Adrenal gland (tissue), 12 donors: Measurements from ENCODE around the gene MYEF2. TPM values are rescaled to one million over a fixed set of nuclear protein-coding genes. Genes with fewer than 3 reads are reported as not detected.

ENCODE experiments used
- DNase-seq, 7 donors: peaks; one replicate each; pipeline ENCODE4 v3.0.0-alpha.2; 2019 to 2020
- H3K27ac ChIP-seq, 5 donors: fragments of 200-600 bp; sonication (generic) in 4 of 5; 1 replicate in 3 of 5; 2 replicates in 2 of 5; pipeline versions ENCODE4 v1.5.1 to v1.8.0; 2016 to 2020; ENCODE audit warnings: mild to moderate bottlenecking in 1 of 5
- H3K27me3 ChIP-seq: fragments of 200-600 bp; 2 replicates; pipeline ENCODE4 v1.8.0; 2021
- H3K36me3 ChIP-seq, 2 donors: fragments of 200-600 bp; replicated peaks in 1 of 2; 1 replicate in 1 of 2; 2 replicates in 1 of 2; pipeline versions ENCODE4 v1.5.1 to v1.8.0; 2018 to 2022
- H3K4me1 ChIP-seq, 2 donors: fragments of 200-600 bp; replicated peaks in 1 of 2; 1 replicate in 1 of 2; 2 replicates in 1 of 2; pipeline versions ENCODE4 v1.5.1 to v1.8.0; 2018 to 2021
- H3K4me3 ChIP-seq, 4 donors: fragments of 200-600 bp; sonication (generic) in 3 of 4; one replicate each; pipeline ENCODE4 v1.5.1; 2016 to 2018
- H3K9me3 ChIP-seq, 3 donors: fragments of 200-600 bp; sonication (generic) in 1 of 3; replicated peaks in 1 of 3; 1 replicate in 2 of 3; 2 replicates in 1 of 3; pipeline versions ENCODE4 v1.5.1 to v1.8.0; 2016 to 2021
- POLR2A ChIP-seq, 2 donors: fragments of 450-650 bp; IDR thresholded peaks; one replicate each; pipeline ENCODE4 v1.6.1; 2017; ENCODE audit warnings: antibody characterized with exemption in 2 of 2, mild to moderate bottlenecking in 2 of 2, moderate library complexity in 1 of 2
- WGBS, 4 donors: extraction: QIAGEN DNeasy Blood & Tissue Kit in 2 of 4; methylation state at CpG; one replicate each; pipeline versions ENCODE4 v1.1.5 to v1.1.7; 2013 to 2017; 5-methylcytosine and 5-hydroxymethylcytosine counted together
- intact Hi-C, 2 donors: fragments of 100-400 bp; cut with DNase I; formaldehyde crosslinking; loops; one replicate each; pipeline versions ENCODE4 v1.14.1 to v1.15.0; 2022 to 2023
- polyA plus RNA-seq, 3 donors: library from polyadenylated mRNA; stranded (reverse); fragments of 200-250 nt in 2 of 3; fragments of 350-450 nt in 1 of 3; fragmentation: Illumina TruSeq in 1 of 3; extraction: RNeasy Lipid Tissue Mini Kit (QIAGEN cat#74804) in 1 of 3; gene quantifications; one replicate each; pipeline ENCODE4 v1.2.3, GENCODE V29; 2013 to 2014
- total RNA-seq, 9 donors: library from RNA; depleted of rRNA in 4 of 9; stranded (reverse); fragments of >200 nt in 4 of 9; fragments of 120-200 nt in 1 of 9; fragmentation: NEBNext Ultra II Directional in 1 of 9; extraction: Animal tissue kit (Norgen Biotek cat#: 25700) in 1 of 9; gene quantifications; one replicate each; pipeline versions ENCODE4 v1.1.0 to v1.2.4, GENCODE V29; 2013 to 2023
- TF ChIP-seq, protein P1 (sequence below), 6 experiments: fragments of 450-650 bp in 4 of 6; fragments of 200-600 bp in 2 of 6; sonication (generic) in 1 of 6; IDR thresholded peaks; 1 replicate in 5 of 6; 2 replicates in 1 of 6; pipeline versions ENCODE4 v1.5.1 to v1.8.0; 2016 to 2021; ENCODE audit warnings: antibody characterized with exemption in 6 of 6, mild to moderate bottlenecking in 2 of 6, moderate library complexity in 1 of 6
- donor health status: healthy with polysubstance abuse.
- donor health status: Bipolar disorder and iron deficiency.
- donor health status: DM: yes; HTN: yes; CAD: no.
- donor health status: DM: no; HTN: no; CAD: no.
- donor health status: DM: no; HTN: no; CAD: no.
- donor health status: DM: yes; HTN: yes; CAD: no.

Gene MYEF2
- total and polyA plus RNA-seq, 12 donors: 5.9 to 57.0 (median 35.2) TPM

DNA sequence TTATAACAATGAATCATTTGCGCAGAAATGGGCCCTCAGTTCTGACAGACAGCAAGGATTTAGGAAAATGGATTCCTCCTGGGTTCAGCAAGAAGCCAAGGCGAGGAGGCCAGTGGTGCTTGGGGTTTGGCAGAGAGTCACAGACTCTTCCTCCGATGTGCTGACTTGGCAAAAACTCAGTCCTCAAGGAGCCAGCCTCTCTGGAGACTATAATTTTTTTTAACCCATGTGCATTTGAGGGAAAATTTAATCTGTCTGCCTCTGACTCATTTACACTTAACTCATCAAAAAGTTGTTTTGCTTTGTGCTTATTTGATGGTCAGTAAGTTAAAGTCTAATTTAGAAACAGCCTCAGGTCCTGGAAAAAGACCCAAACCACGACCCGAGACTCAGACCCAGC lies 91.5 kb downstream of the MYEF2 start:
- Histone ChIP-seq H3K4me3 (no peak overlapping the region), H3K9me3 (no peaks in the 10 kb centered on the region), H3K27me3 (peaks cover 3% of the 10 kb centered on the region), H3K36me3 (no peaks in the 10 kb centered on the region), H3K4me1 (no peaks in the 10 kb centered on the region), H3K27ac (no peak overlapping the region)
- TF ChIP-seq, protein P1, sequence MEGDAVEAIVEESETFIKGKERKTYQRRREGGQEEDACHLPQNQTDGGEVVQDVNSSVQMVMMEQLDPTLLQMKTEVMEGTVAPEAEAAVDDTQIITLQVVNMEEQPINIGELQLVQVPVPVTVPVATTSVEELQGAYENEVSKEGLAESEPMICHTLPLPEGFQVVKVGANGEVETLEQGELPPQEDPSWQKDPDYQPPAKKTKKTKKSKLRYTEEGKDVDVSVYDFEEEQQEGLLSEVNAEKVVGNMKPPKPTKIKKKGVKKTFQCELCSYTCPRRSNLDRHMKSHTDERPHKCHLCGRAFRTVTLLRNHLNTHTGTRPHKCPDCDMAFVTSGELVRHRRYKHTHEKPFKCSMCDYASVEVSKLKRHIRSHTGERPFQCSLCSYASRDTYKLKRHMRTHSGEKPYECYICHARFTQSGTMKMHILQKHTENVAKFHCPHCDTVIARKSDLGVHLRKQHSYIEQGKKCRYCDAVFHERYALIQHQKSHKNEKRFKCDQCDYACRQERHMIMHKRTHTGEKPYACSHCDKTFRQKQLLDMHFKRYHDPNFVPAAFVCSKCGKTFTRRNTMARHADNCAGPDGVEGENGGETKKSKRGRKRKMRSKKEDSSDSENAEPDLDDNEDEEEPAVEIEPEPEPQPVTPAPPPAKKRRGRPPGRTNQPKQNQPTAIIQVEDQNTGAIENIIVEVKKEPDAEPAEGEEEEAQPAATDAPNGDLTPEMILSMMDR (IDR thresholded peaks at IDR 0.05): no peak
- TF ChIP-seq POLR2A (IDR thresholded peaks at IDR 0.05): no peak
- intact Hi-C loops: no loop called here
- WGBS, 4 donors: 50 to 72% (median 59%) methylated on average over 5 of the region's 5 CpGs
- DNase-seq: no peak

DNA sequence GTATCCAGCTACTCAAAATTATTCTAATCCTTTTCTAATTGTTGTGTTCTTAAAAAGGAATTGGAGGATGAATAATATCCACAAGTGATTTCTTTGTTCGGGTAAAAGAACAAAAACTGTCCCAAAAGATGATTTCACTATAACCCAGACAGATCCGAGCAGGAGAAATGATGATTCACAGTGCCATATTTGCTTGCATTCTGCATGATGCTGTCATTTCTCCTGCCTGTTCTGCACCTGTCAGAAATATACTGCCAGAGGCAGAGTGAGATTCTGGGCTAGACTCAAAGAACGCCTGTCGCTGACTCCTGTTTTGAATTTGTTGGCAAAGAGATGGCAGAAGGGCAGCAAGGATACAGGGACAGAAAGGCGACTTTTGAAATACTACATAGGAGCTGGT lies 92.0 kb downstream of the MYEF2 start:
- no peak for TF ChIP-seq POLR2A (IDR thresholded peaks at IDR 0.05)
- TF ChIP-seq, protein P1 (IDR thresholded peaks at IDR 0.05): no peak
- H3K4me3 ChIP-seq: no peak overlapping the region
- peaks cover 3% of the 10 kb centered on the region for H3K27me3 ChIP-seq
- intact Hi-C loops: no loop called here
- H3K36me3 ChIP-seq: no peaks in the 10 kb centered on the region
- no peaks in the 10 kb centered on the region for H3K9me3 ChIP-seq
- WGBS, 4 donors: 59 to 70% (median 68%) methylated on average over 5 of the region's 5 CpGs
- DNase-seq: no peak
- no peak overlapping the region for H3K27ac ChIP-seq
- H3K4me1 ChIP-seq: no peaks in the 10 kb centered on the region

DNA sequence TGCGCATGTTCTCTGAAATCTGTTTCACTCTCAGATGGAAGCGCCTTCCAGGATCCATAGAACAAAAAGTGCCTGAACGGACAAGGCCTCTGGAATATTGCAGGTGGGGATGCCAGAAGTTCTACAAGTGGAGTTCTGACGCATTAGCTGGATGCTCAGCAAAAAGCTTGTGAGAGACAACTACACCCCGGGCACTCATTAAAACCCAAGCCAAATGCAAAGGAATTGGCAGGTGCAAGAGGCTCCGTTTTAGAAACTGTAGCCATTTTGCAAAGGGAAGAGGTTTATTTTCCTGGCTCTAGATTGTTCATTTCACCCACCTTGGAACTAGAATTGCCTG lies 92.5 kb downstream of the MYEF2 start:
- no peak for TF ChIP-seq POLR2A (IDR thresholded peaks at IDR 0.05)
- TF ChIP-seq, protein P1 (IDR thresholded peaks at IDR 0.05): no peak
- no peaks in the 10 kb centered on the region for H3K4me1 ChIP-seq
- WGBS, 4 donors: 89 to 92% (median 90%) methylated on average over 6 of the region's 6 CpGs
- H3K36me3 ChIP-seq: no peaks in the 10 kb centered on the region
- intact Hi-C loops: no loop called here
- DNase-seq: no peak
- H3K9me3 ChIP-seq: no peaks in the 10 kb centered on the region
- peaks cover 3% of the 10 kb centered on the region for H3K27me3 ChIP-seq
- no peak overlapping the region for H3K4me3 ChIP-seq
- H3K27ac ChIP-seq: no peak overlapping the region

DNA sequence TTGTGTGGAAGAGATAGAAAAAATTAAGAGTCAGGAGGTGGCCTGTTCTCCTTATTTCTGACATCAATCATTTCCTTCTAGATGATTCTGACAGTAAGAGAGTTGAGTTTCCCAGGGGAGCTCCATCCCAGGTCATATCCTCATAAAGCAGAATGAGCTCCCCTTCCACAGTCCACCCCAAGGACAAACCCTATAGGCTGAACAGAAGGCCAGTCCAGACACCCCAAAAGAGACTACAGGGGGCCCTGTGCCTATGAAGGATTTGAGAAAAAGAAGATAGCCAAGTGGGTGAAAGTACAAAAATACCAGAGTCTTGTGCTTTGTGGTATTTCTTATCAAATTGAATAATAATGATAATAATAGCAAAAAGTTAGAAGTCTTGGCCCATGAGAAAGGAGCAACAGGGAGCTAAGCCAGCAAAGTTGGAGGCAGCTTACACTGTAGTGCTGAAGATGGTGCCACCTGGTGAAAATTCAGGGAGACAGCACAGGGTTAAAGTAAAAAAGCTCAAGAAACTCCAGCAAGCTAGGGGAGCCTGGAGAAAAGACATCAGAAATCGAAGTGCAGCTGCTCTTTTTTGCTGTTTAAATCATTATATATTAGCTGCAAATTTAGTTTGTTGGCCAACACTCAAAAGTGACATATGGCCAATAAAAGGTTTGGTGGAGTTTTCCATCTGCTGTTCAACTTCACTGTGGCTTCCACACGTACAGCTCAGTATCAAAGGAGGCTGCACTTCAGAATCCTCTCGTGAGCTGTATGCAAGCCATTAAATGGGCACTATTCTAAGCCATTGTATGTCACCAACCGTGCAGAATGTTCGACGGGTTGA lies 93.1 kb downstream of the MYEF2 start:
- Histone ChIP-seq H3K36me3 (no peaks in the 10 kb centered on the region), H3K27me3 (peaks cover 3% of the 10 kb centered on the region), H3K27ac (no peak overlapping the region), H3K4me3 (no peak overlapping the region), H3K4me1 (no peaks in the 10 kb centered on the region), H3K9me3 (no peaks in the 10 kb centered on the region)
- WGBS, 4 donors: 64 to 78% (median 70%) methylated on average over 6 of the region's 6 CpGs
- intact Hi-C loops: no loop called here
- no peak for TF ChIP-seq POLR2A (IDR thresholded peaks at IDR 0.05)
- TF ChIP-seq, protein P1 (IDR thresholded peaks at IDR 0.05): no peak
- DNase-seq: no peak

Other genes with a start within 250 kb of the MYEF2 start
- not detected for gene SLC24A5, start 57.3 kb downstream of the MYEF2 start, total RNA-seq
- gene SLC24A5, start 57.3 kb downstream of the MYEF2 start, polyA plus RNA-seq: under 1 TPM in 1 of 3 donors, not detected in 2; 0.34 TPM
- under 1 TPM in 1 of 9 donors, not detected in 8; 0.22 TPM for gene CTXN2, start 13.4 kb upstream of the MYEF2 start, total RNA-seq
- gene CTXN2, start 13.4 kb upstream of the MYEF2 start, polyA plus RNA-seq: under 1 TPM; 0.03 to 0.09 (median 0.08) TPM
- under 1 TPM in 3 of 9 donors, not detected in 6; 0.07 to 0.32 (median 0.11) TPM for gene SLC12A1, start 28.0 kb upstream of the MYEF2 start, total RNA-seq
- gene SLC12A1, start 28.0 kb upstream of the MYEF2 start, polyA plus RNA-seq: under 1 TPM; under 0.01 to 0.07 (median 0.03) TPM
- gene DUT, start 153.1 kb upstream of the MYEF2 start, total RNA-seq: 100 to 1,000 TPM in 3 of 9 donors, 10 to 100 TPM in 6; 54.7 to 141 (median 92.8) TPM
- 10 to 100 TPM; 43.9 to 93.1 (median 75.4) TPM for gene DUT, start 153.1 kb upstream of the MYEF2 start, polyA plus RNA-seq